NCI-H1417 treated with DMSO at 0.1 percent for 48 hours (cell line): ENCODE data around the gene OPN4.

Source experiments
- DNase-seq: peaks from one replicate; lab custom pipeline; 2025; lab: John Stamatoyannopoulos, UW

OPN4 gene

DNA sequence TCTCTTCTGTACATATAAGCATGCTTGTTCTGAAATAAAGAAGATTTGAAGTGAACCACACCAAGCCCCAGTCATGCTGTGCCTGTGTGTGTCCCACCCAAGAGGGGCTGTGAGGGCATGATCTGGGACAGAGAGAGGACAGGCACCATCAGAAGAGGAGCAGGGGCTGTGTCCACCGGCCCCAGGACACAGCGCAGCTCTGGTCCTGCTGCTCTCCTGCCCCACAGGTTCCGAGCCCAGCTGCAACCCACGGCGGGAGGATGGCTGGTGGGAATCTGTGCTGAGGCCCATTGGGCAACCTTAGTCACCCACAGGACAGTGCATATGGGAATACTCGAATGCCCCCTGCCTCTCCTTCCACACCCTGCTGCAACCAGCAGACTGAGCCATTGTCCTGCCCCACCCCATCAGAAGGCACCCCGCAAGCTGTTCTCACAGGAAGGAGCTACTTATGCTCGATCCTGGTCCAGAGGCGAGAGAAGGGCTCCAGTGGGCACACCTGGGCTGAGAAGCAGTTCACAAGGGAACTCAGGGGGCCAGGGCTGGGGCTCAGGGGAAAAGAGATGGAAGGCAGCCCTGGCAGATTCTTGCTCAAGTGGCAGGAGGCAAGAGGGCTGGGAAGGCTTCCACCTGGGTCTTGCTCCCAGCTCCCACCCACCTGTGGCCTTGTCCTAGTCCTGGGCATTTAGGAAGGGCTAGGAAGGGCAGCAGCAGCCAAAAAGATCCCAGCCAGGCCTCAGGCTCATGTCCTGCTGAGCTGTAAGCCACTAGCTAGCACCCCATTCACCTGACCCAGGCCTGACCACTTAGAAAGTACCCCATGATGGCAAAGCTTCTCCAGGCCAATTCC, 45.9 kb downstream of the OPN4 start:
- DNase-seq: no peak

- DNase-seq: no peak
Observed at GRCh38 chr10:86700851-86701617, 46.7 kb downstream of the OPN4 start.

GRCh38 chr10:86703176-86703575, 48.8 kb downstream of the OPN4 start:
- DNase-seq: no peak

DNA sequence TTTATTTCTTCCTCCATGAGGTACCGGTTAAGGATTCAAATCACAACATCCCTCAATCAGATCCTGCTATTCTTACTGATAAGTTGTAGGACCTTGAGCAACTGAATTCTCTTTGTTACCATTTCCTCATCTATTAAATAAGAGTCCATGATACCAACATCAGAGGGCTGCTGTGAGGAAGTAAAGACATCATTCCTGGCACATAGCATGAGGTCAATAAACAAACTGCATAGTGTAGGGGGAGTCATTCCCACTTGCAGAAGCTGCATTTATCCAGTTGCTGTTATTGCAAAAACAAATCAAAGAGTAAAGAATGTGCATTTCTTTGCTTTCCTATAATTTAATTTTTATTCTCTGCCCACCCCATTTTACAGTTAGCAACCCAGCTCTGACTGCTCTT, 50.8 kb downstream of the OPN4 start:
- no peak for DNase-seq

DNA sequence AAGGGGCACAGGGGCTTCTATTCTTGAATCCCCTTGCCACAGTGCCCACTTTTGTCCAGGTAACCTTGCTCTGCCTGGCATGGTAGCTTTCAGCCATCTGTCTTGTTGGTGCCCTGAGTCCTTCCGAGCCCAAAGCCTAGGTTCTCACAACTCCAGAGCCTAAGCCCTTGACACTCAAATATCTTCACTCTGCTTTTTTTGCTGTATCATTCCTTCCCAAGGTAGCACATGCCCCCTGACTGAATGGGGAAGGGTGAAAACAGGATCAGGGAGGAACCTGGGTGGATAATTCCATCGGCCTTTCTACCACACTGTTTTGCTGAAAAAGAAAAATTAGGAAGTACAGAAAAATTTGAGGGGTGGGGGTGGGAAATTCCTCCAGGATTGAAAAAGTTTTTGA, 51.6 kb downstream of the OPN4 start:
- no peak for DNase-seq

DNA sequence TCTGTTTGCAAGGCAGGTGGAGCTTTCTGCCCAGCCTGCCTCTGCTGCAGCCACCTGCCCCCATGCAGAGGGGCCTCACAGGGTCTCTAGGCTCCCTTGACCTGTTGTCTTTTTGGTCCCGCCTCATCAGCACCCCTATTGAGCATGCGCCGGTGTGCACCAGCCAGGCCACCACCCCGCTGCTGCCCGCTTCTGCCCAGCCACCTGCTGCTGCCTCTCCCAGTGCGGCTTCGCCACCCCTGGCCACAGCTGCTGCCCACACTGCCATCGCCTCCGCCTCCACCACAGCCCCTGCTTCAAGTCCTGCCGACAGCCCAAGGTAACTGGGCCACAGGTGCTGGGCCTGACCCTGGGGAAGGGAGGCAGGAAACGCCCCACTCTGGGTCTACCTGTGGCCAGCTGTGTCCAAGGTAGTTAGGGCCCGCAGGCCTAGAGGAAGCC, 52.1 kb downstream of the OPN4 start:
- DNase-seq: no peak

- DNase-seq: no peak
Observed at GRCh38 chr10:86706977-86707376, 52.6 kb downstream of the OPN4 start.

DNA sequence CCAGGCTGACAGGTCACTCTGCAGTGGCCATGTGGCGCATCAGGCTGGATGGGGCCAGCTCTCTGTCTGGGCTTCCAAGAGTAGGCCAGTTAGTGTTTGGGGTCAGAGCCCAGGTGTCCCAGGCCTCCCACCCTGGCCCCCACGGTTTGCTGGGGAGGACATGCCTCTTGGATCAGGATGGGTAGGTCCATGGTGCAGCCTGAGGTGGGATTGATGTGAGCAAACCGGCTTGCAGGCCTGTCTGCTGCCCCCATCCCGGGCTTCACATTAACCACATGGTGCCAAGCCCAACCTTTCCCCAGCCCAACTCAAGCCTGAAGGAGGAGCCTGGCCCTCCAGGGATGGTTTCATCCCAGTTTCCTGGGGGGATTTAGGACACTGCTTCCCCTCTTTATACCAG, 53.2 kb downstream of the OPN4 start:
- DNase-seq: no peak

- DNase-seq: no peak
Observed at GRCh38 chr10:86708068-86708782, 53.9 kb downstream of the OPN4 start.

GRCh38 chr10:86708783-86709380, 54.5 kb downstream of the OPN4 start:
- no peak for DNase-seq

DNA sequence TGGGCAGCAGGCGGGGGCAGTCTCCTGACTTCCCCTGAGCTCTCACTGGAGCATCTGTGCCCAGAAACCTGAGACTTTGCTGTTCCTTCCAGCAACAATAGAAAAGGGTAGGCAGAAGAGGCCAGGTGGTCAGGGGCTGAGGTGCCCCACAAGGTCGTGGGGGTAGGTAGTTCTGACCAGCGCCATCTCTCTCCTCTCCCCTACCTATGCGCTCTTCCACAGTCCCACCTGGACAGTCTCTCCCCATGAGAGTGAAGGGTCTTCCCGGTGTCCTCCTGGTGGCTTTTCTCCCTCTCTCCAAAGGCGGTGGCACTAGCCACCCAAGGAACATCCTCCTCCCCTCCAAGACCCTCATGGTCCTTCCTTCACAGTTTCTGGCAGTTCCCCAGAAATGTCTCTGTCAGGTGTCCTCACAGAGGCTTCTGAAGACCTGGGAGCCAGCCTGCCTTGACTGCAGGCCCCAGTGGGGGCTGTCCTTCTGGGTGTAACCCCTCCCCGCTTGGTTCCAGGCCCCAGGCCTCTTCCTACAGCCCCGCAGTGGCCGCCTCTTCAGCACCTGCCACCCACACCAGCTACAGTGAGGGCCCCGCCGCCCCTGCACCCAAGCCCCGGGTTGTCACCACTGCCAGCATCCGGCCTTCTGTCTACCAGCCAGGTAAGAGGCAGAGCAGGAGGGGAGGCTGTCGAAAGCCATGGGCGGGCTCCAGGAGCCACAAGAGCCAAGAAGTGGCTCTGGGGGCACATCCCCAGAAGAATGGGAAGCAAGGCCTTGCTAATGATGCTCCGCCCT, 55.2 kb downstream of the OPN4 start:
- DNase-seq: no peak

- peak; percentile 2 for DNase-seq
Observed at GRCh38 chr10:86710987-86711512, 56.7 kb downstream of the OPN4 start.

- DNase-seq: no peak
Observed at GRCh38 chr10:86711513-86712316, 57.4 kb downstream of the OPN4 start.

GRCh38 chr10:86712317-86712707, 58.0 kb downstream of the OPN4 start:
- no peak for DNase-seq

GRCh38 chr10:86715156-86715795, 60.9 kb downstream of the OPN4 start:
- no peak for DNase-seq

GRCh38 chr10:86715836-86716235, 61.5 kb downstream of the OPN4 start:
- DNase-seq: no peak
